ENCODE data around the gene ATP12A. TPM values are rescaled to one million over a fixed set of nuclear protein-coding genes. Genes with fewer than 3 reads are reported as not detected.

The ATP12A gene
- total RNA-seq, 1 experiment from 2014 or later: 0.47 TPM

GRCh38 chr13:24640752-24641151 is 39.5 kb upstream of the ATP12A start:
- Histone ChIP-seq H3K9me3 (ENCODE audit: low read depth, low read length, poor library complexity, severe bottlenecking) (no peaks in the 10 kb centered on the region), H3K4me3 (ENCODE audit: low read depth, low read length, poor library complexity, severe bottlenecking) (no peak overlapping the region), H3K27ac (ENCODE audit: low read depth, low read length, poor library complexity, severe bottlenecking) (no peak overlapping the region), H3K36me3 (ENCODE audit: insufficient read depth, low read length, poor library complexity, severe bottlenecking) (no peaks in the 10 kb centered on the region), H3K4me1 (ENCODE audit: insufficient read depth, low read length, poor library complexity, severe bottlenecking) (no peaks in the 10 kb centered on the region), H3K27me3 (replicated peaks; ENCODE audit: insufficient read depth, low read depth, low read length, poor library complexity) (no peaks in the 10 kb centered on the region)
- no peak for DNase-seq (ENCODE audit: low spot score)
- TF ChIP-seq EZH2 (IDR thresholded peaks at IDR 0.05; ENCODE audit: borderline replicate concordance, low read depth, low read length, poor library complexity, severe bottlenecking): no peak
- no peak for TF ChIP-seq CTCF (conservative IDR thresholded peaks at IDR 0.05; ENCODE audit: low read depth, low read length)
- no TSS peak for BruUV-seq (replicated peaks)
- intact Hi-C loops (cut with micrococcal nuclease; ENCODE audit: unreplicated experiment): no loop called here
- POLR2A ChIA-PET (ENCODE audit: low non-redundant PET): no interaction called here
- CTCF ChIA-PET: interaction anchor here (0.6 kb wide), 2 partner anchors 153 to 684 kb away, joined by 3 to 4 read pairs; no protein-coding TSS in a partner anchor

- Histone ChIP-seq H3K9me3 (ENCODE audit: low read depth, low read length, poor library complexity, severe bottlenecking) (no peaks in the 10 kb centered on the region), H3K27me3 (replicated peaks; ENCODE audit: insufficient read depth, low read depth, low read length, poor library complexity) (no peaks in the 10 kb centered on the region), H3K36me3 (ENCODE audit: insufficient read depth, low read length, poor library complexity, severe bottlenecking) (no peaks in the 10 kb centered on the region), H3K4me3 (ENCODE audit: low read depth, low read length, poor library complexity, severe bottlenecking) (no peak overlapping the region), H3K27ac (ENCODE audit: low read depth, low read length, poor library complexity, severe bottlenecking) (no peak overlapping the region), H3K4me1 (ENCODE audit: insufficient read depth, low read length, poor library complexity, severe bottlenecking) (no peaks in the 10 kb centered on the region)
- ChIA-PET POLR2A (ENCODE audit: low non-redundant PET) (no interaction called here), CTCF (no interaction called here)
- intact Hi-C loops (cut with micrococcal nuclease; ENCODE audit: unreplicated experiment): no loop called here
- DNase-seq (ENCODE audit: low spot score): no peak
- no peak for TF ChIP-seq EZH2 (IDR thresholded peaks at IDR 0.05; ENCODE audit: borderline replicate concordance, low read depth, low read length, poor library complexity, severe bottlenecking)
- no peak for TF ChIP-seq CTCF (conservative IDR thresholded peaks at IDR 0.05; ENCODE audit: low read depth, low read length)
- no TSS peak for BruUV-seq (replicated peaks)
Measured at GRCh38 chr13:24642219-24642618, 38.0 kb upstream of the ATP12A start.

- ChIA-PET POLR2A (ENCODE audit: low non-redundant PET) (no interaction called here), CTCF (no interaction called here)
- Histone ChIP-seq H3K27me3 (replicated peaks; ENCODE audit: insufficient read depth, low read depth, low read length, poor library complexity) (no peaks in the 10 kb centered on the region), H3K27ac (ENCODE audit: low read depth, low read length, poor library complexity, severe bottlenecking) (no peak overlapping the region), H3K9me3 (ENCODE audit: low read depth, low read length, poor library complexity, severe bottlenecking) (no peaks in the 10 kb centered on the region), H3K4me1 (ENCODE audit: insufficient read depth, low read length, poor library complexity, severe bottlenecking) (no peaks in the 10 kb centered on the region), H3K4me3 (ENCODE audit: low read depth, low read length, poor library complexity, severe bottlenecking) (no peak overlapping the region), H3K36me3 (ENCODE audit: insufficient read depth, low read length, poor library complexity, severe bottlenecking) (no peaks in the 10 kb centered on the region)
- intact Hi-C loops (cut with micrococcal nuclease; ENCODE audit: unreplicated experiment): no loop called here
- no peak for TF ChIP-seq CTCF (conservative IDR thresholded peaks at IDR 0.05; ENCODE audit: low read depth, low read length)
- DNase-seq (ENCODE audit: low spot score): peak; percentile 46
- no TSS peak for BruUV-seq (replicated peaks)
Measured at GRCh38 chr13:24644036-24644435, 36.2 kb upstream of the ATP12A start.

Data from A673 (cell line).